COR-L47 (cell line): ENCODE data around the gene ZNF514.
"Not testable (repeated sequence)": the region's sequence is repeated elsewhere in the genome, so short reads cannot be mapped to it uniquely, and the experiment has no call there.

Source experiments
- DNase-seq: peaks from one replicate; lab custom pipeline; 2025; lab: John Stamatoyannopoulos, UW

The ZNF514 gene

GRCh38 chr2:95138702-95139101, 20.9 kb downstream of the ZNF514 start:
- DNase-seq, result no peak

- DNase-seq, result no peak
Measured at GRCh38 chr2:95122197-95122551, 37.5 kb downstream of the ZNF514 start.

DNA sequence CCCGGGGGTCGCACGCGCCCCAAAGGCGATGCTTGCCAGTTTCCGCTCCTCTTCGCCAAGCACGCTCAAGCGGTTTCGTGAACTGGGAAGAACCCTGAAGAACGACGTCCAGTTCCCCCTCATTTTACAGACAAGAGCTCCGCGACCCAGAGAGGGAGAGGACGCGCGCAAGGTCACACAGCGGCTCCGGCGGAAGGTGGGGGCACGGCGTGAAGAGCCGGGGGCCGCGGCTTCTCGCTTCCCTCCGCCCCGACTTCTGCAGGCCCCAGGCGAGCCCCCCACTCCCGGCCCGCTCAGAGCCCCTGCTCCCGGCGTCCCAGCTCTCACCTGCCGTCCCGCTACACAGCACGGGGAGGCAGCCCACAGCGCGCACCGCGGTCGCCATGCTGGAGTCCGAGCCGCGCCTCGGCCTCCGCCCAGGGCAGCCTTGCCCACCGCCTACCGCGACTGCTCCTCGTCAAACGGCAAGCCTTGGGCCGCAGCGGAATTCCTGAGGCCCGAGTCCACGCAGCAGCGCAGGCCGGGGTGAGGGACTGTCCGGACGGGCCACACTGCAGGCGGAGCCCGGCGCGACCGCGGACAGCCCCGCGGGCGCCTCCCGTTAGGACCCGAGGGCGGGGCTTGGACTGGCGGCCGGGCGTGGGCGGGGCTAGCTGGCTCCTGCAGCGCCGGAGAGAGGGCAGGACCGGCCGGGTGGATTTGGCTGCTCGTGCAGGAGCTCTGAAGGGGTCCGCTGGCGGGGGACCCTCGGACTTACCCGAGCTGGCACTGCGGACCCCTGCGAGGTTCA, 38.0 kb downstream of the ZNF514 start, which contains the start of gene MRPS5:
MRPS5 (minus strand) TSS at position 402 of the 790 bp plus-strand sequence; CDS start at position 385, 17 bp downstream.
- peak; percentile 61 for DNase-seq

DNA sequence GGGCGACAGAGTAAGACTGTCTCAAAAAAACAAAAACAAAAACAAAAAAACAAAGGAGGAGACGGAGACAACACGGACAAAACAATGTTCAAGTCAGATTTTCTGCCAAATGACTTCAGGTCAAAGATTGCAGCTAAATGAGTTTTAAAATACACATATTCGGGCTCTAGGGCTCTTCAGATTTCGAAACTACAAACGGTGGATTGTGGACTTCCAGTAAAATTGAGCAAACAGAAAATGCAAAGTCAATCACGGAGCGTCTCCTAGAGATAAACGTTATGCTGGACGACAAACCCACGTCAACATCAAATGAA, 38.6 kb downstream of the ZNF514 start:
- no peak for DNase-seq

- DNase-seq, result peak; percentile 36
Measured at GRCh38 chr2:95115418-95115817, 44.2 kb downstream of the ZNF514 start.

GRCh38 chr2:95113464-95113863, 46.2 kb downstream of the ZNF514 start:
- no peak for DNase-seq

GRCh38 chr2:95110395-95110794, 49.3 kb downstream of the ZNF514 start:
- no peak for DNase-seq

DNA sequence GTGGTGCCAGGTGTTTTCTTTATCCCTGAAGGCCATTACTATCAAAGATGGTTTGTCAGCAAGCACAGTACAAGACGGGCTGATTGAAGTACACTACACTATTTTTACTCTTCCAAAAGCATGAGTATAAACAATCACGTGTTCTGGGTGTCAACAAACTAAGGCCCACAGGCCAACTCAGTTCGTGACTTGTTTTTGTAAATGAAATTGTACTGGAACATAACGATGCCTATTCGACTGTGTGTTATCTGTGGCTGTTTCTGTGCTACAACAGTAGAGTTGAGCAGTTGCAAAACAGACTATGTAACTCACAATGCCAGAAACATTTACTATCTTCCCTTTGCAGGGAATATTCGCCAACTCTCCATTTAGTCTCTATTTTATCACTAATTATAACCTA, 50.4 kb downstream of the ZNF514 start:
- DNase-seq, result no peak

GRCh38 chr2:95106081-95106480, 53.6 kb downstream of the ZNF514 start:
- DNase-seq, result no peak

GRCh38 chr2:95104606-95105005, 55.0 kb downstream of the ZNF514 start:
- DNase-seq, result no peak

DNA sequence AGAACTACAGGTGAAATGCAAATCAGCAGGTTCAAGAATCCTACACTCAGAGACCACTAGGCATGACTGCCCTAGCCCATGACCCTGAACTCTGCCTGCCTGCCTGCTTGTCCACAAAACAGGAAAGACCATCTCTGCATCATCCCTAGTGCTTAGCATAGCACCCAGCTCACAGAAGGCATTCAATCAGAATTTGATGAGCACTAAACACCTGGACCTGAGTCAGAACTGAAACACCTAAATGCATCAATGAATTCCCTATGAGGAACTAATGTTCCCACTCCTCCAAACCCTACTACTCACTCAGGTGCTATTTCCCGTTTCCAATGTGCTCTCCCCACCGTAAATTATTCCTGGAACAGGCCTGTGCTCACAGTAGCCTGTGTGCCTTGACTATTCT, 59.7 kb downstream of the ZNF514 start:
- no peak for DNase-seq

- DNase-seq, result not testable (repeated sequence)
Measured at GRCh38 chr2:95098273-95098672, 61.4 kb downstream of the ZNF514 start.
